HG03060 (cell line): ENCODE measurements around the gene NAT10.
"Not testable (repeated sequence)": the region's sequence is repeated elsewhere in the genome, so short reads cannot be mapped to it uniquely, and the experiment has no call there.

Experiments used
- ATAC-seq: cut with Tn5 transposase; IDR thresholded peaks from one replicate; pipeline ENCODE4 v1.9.1; 2021; ENCODE audit warnings: low read depth, moderate number of reproducible peaks; ENCODE audit not compliant: unreplicated experiment

The NAT10 gene

GRCh38 chr11:34165786-34166555 lies 60.5 kb downstream of the NAT10 start:
- ATAC-seq: no peak

- ATAC-seq: no peak
Observed at GRCh38 chr11:34166806-34167740, 61.6 kb downstream of the NAT10 start.

GRCh38 chr11:34167961-34168360 lies 62.5 kb downstream of the NAT10 start:
- ATAC-seq: no peak

GRCh38 chr11:34168642-34169420 lies 63.4 kb downstream of the NAT10 start:
- ATAC-seq: no peak

GRCh38 chr11:34169686-34170085 lies 64.3 kb downstream of the NAT10 start:
- ATAC-seq: no peak

GRCh38 chr11:34173050-34173449 lies 67.6 kb downstream of the NAT10 start:
- no peak for ATAC-seq

GRCh38 chr11:34174412-34175041 lies 69.1 kb downstream of the NAT10 start:
- peak; percentile 39 for ATAC-seq

GRCh38 chr11:34175284-34176019 lies 70.0 kb downstream of the NAT10 start:
- no peak for ATAC-seq

GRCh38 chr11:34176751-34177209 lies 71.4 kb downstream of the NAT10 start:
- ATAC-seq: no peak

GRCh38 chr11:34178209-34178821 lies 72.9 kb downstream of the NAT10 start:
- ATAC-seq: no peak

GRCh38 chr11:34179026-34179675 lies 73.7 kb downstream of the NAT10 start:
- ATAC-seq: no peak

GRCh38 chr11:34180040-34180813 lies 74.8 kb downstream of the NAT10 start:
- no peak for ATAC-seq

GRCh38 chr11:34180814-34181165 lies 75.4 kb downstream of the NAT10 start:
- not testable (repeated sequence) for ATAC-seq

- ATAC-seq: no peak
Observed at GRCh38 chr11:34181251-34181650, 75.8 kb downstream of the NAT10 start.

GRCh38 chr11:34181856-34182405 lies 76.5 kb downstream of the NAT10 start:
- ATAC-seq: no peak

GRCh38 chr11:34182425-34182824 lies 77.0 kb downstream of the NAT10 start:
- ATAC-seq: no peak

GRCh38 chr11:34182921-34183685 lies 77.7 kb downstream of the NAT10 start:
- ATAC-seq: no peak
